Ammon's horn (tissue), 1 donor: ENCODE measurements around the gene CDKL4.
"Not testable (repeated sequence)": the region's sequence is repeated elsewhere in the genome, so short reads cannot be mapped to it uniquely, and the experiment has no call there.

ENCODE experiments used
- DNase-seq: peaks from one replicate; pipeline ENCODE4 v3.0.0-alpha.2; 2016; ENCODE audit warnings: low spot score

Gene CDKL4

GRCh38 chr2:39232141-39232540 is 11.6 kb downstream of the CDKL4 start:
- DNase-seq, result no peak

- no peak for DNase-seq
Measured at GRCh38 chr2:39228413-39229209, 15.2 kb downstream of the CDKL4 start.

GRCh38 chr2:39227628-39228412 is 15.9 kb downstream of the CDKL4 start:
- DNase-seq, result peak; percentile 94

- no peak for DNase-seq
Measured at GRCh38 chr2:39225567-39225966, 18.2 kb downstream of the CDKL4 start.

- no peak for DNase-seq
Measured at GRCh38 chr2:39223909-39224308, 19.9 kb downstream of the CDKL4 start.

GRCh38 chr2:39221459-39221858 is 22.3 kb downstream of the CDKL4 start:
- no peak for DNase-seq

- DNase-seq, result no peak
Measured at GRCh38 chr2:39220136-39220535, 23.6 kb downstream of the CDKL4 start.

GRCh38 chr2:39218391-39218790 is 25.4 kb downstream of the CDKL4 start:
- DNase-seq, result no peak

GRCh38 chr2:39217192-39217550 is 26.6 kb downstream of the CDKL4 start:
- DNase-seq, result no peak

GRCh38 chr2:39216346-39217191 is 27.2 kb downstream of the CDKL4 start:
- DNase-seq, result no peak

GRCh38 chr2:39215545-39215944 is 28.2 kb downstream of the CDKL4 start:
- DNase-seq, result peak; percentile 19

- DNase-seq, result no peak
Measured at GRCh38 chr2:39213015-39213414, 30.8 kb downstream of the CDKL4 start.

- DNase-seq, result peak; percentile 42
Measured at GRCh38 chr2:39210846-39211245, 32.9 kb downstream of the CDKL4 start.

GRCh38 chr2:39203382-39203781 is 40.4 kb downstream of the CDKL4 start:
- DNase-seq, result no peak

- no peak for DNase-seq
Measured at GRCh38 chr2:39202639-39203369, 41.0 kb downstream of the CDKL4 start.

GRCh38 chr2:39197003-39197402 is 46.8 kb downstream of the CDKL4 start:
- DNase-seq, result not testable (repeated sequence)

- DNase-seq, result no peak
Measured at GRCh38 chr2:39194686-39195085, 49.1 kb downstream of the CDKL4 start.

GRCh38 chr2:39188960-39189494 is 54.7 kb downstream of the CDKL4 start:
- DNase-seq, result no peak

- DNase-seq, result no peak
Measured at GRCh38 chr2:39183673-39184072, 60.1 kb downstream of the CDKL4 start.

- DNase-seq, result no peak
Measured at GRCh38 chr2:39181297-39181696, 62.5 kb downstream of the CDKL4 start.
